ENCODE results near the gene FRAS1.

- TF ChIP-seq POLR2A (IDR thresholded peaks at IDR 0.05; ENCODE audit: control extremely low read depth in 1 of 2, low read depth in 2 of 2, low read length in 2 of 2), result no peak
- TF ChIP-seq EGR1 (IDR thresholded peaks at IDR 0.05; ENCODE audit: borderline replicate concordance, low read depth, low read length), result no peak
Observed at GRCh38 chr4:78395642-78396041, 338.5 kb downstream of the FRAS1 start.

Measured in H1 (cell line).